ENCODE results near the gene TALDO1.
A peak's percentile ranks its signal among the peaks of the same experiment; 100 is the strongest.

The TALDO1 gene

DNA sequence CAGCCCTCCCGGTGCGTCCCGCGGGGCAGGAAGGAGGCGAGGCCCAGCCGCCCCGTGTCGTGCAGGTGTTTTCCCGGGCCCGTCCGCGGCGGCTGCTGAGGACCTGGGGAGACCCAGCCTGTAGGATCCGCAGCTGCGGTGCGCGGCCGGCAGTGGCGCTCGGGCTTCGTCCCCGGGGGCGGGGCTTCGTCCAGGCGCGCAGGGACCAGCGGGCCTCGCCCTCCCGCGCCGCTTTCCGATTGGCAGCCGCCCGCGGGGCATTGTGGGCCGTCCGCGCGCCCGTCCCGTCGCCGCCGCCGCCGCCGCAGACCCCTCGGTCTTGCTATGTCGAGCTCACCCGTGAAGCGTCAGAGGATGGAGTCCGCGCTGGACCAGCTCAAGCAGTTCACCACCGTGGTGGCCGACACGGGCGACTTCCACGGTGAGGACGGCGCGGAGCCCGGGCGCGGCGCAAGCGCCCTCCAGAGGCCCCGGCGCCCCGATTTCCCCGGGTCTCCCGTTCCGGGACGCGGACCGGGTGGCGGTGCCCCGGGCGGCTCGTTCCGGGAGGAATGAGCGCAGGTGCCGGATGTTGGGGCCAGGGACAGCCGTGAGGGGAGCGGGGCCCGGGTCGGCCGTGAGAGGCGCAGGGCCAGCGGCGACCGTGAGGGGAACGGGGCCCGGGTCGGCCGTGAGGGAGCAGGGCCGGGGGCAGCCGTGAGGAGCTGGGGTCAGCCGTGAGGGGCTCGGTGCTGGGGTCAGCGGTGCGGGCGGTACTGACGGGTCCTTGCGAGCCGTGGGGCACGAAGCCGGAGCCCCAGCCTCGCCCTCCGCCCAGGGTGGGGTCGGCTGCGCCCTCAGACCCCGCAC lies at the start of gene TALDO1:
TALDO1 (plus strand) TSS at position 307 of the 849 bp plus-strand sequence; CDS start at position 325, 18 bp downstream.
- Mint-ChIP-seq H3K27ac (peak within 1 kb of the TSS; percentile 84), H3K27me3 (ENCODE audit: low read depth) (no peaks in the 10 kb centered on the region), H3K9me3 (no peaks in the 10 kb centered on the region), H3K4me1 (ENCODE audit: low read depth) (peaks cover 17% of the 10 kb centered on the region), H3K4me3 (peak within 1 kb of the TSS; percentile 92), H3K36me3 (ENCODE audit: low read depth) (peaks cover 5% of the 10 kb centered on the region)
- DNase-seq (ENCODE audit: low spot score): peak; percentile 95

DNA sequence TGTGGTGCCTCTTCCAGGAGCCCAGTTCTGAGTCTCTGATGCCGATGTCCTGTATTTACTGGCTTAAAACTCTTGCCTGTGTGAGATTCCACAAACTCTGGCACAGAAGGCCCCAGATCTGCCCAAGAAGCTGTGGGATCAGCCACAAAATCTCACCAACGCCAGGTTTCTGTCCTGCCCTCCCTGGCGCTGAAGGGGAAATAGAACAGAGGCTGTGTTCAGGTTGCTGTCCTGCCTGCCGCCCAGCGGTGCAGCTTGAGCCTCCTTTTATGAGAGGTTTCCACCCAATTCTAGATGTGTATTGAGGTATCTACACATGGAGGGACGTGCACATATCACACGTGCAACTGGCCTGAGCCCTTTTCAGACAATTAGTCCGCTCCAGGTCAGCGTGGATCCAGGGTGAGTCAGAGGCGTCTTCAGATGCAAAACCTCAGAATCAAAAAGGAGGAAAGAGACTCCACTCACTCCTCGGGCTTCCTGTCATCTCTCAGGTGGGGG lies 49.4 kb upstream of the TALDO1 start:
- no peaks in the 10 kb centered on the region for H3K27me3 Mint-ChIP-seq (ENCODE audit: low read depth)
- no peaks in the 10 kb centered on the region for H3K9me3 Mint-ChIP-seq
- peaks cover 22% of the 10 kb centered on the region for H3K4me1 Mint-ChIP-seq (ENCODE audit: low read depth)
- peaks cover 17% of the 10 kb centered on the region for H3K36me3 Mint-ChIP-seq (ENCODE audit: low read depth)
- H3K4me3 Mint-ChIP-seq: peak overlapping the region; percentile 86
- H3K27ac Mint-ChIP-seq: peak overlapping the region; percentile 57
- DNase-seq (ENCODE audit: low spot score): no peak

DNA sequence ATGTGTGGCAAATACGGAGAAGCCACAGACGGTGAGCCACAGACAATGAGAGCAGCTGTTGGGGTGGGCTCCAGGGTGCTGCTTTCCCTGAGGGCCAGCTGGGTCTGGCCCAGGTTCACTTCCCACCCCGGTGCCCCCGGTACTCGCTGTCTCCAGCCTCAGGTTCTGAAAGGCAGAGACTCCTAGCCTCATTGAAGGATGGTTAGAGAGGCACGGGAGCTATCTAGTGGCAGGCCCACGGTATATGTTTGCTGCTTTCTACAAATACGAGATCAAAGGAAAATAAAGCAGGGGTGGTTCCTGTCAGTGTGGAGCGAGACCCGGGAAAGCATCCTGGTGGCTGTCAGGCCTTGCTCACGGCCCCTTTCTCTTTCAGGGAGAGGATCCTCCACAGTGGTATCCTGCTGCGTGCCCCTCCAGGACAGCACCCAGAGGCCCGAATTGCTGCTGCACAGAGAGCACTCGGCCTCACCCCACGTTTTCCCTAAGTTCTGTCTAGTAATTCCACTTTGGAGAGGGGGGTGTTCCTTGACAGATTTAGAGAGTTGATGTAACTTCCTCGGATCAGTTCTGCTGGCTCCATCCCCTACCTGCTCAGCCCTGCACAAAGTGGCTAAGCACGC lies 48.7 kb upstream of the TALDO1 start:
- Mint-ChIP-seq H3K4me1 (ENCODE audit: low read depth) (peaks cover 15% of the 10 kb centered on the region), H3K9me3 (no peaks in the 10 kb centered on the region), H3K27me3 (ENCODE audit: low read depth) (no peaks in the 10 kb centered on the region), H3K4me3 (no peak overlapping the region), H3K27ac (no peak overlapping the region), H3K36me3 (ENCODE audit: low read depth) (peaks cover 13% of the 10 kb centered on the region)
- DNase-seq (ENCODE audit: low spot score): no peak

DNA sequence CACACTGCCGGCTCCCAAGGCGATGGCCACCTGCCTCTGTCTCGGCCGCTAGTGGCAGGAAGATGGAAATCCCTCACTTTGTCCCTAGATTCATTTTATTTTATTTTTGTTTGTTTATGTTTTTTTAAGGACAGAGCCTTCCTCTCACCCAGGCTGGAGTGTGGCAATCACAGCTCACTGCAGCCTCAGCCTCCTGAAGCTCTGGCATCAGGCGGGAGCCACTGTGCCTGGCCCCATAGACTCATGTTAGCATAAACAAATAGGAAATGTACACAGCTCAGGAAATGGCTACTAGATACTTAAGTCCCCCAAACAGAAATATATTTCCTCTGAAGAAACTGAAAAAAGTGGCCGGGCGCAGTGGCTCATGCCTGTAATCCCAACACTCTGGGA lies 48.2 kb upstream of the TALDO1 start:
- Mint-ChIP-seq H3K27ac (no peak overlapping the region), H3K4me1 (ENCODE audit: low read depth) (peaks cover 14% of the 10 kb centered on the region), H3K27me3 (ENCODE audit: low read depth) (no peaks in the 10 kb centered on the region), H3K4me3 (no peak overlapping the region), H3K36me3 (ENCODE audit: low read depth) (peaks cover 14% of the 10 kb centered on the region), H3K9me3 (no peaks in the 10 kb centered on the region)
- no peak for DNase-seq (ENCODE audit: low spot score)

DNA sequence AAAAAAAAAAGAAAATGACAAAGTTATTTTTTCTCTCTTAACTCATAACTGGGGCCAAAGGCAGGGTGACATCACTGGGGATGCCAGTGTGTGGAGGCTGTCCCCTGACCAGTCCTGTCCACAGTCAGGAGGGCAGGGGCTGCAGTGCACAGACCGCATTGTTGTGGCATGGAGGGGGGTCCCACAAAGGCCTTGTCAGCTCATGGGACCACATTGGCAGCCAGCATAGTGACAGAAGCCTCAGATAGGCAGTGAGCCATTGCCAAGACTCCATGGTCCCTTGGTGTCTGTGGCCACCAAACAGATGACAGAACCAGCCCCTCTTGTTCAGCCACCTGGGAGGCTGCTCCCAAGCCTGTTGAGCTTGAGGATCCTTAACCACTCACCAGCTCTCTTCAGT lies 47.5 kb upstream of the TALDO1 start:
- no peak for DNase-seq (ENCODE audit: low spot score)
- peaks cover 14% of the 10 kb centered on the region for H3K4me1 Mint-ChIP-seq (ENCODE audit: low read depth)
- no peaks in the 10 kb centered on the region for H3K9me3 Mint-ChIP-seq
- peaks cover 14% of the 10 kb centered on the region for H3K36me3 Mint-ChIP-seq (ENCODE audit: low read depth)
- no peaks in the 10 kb centered on the region for H3K27me3 Mint-ChIP-seq (ENCODE audit: low read depth)
- H3K27ac Mint-ChIP-seq: no peak overlapping the region
- H3K4me3 Mint-ChIP-seq: no peak overlapping the region

DNA sequence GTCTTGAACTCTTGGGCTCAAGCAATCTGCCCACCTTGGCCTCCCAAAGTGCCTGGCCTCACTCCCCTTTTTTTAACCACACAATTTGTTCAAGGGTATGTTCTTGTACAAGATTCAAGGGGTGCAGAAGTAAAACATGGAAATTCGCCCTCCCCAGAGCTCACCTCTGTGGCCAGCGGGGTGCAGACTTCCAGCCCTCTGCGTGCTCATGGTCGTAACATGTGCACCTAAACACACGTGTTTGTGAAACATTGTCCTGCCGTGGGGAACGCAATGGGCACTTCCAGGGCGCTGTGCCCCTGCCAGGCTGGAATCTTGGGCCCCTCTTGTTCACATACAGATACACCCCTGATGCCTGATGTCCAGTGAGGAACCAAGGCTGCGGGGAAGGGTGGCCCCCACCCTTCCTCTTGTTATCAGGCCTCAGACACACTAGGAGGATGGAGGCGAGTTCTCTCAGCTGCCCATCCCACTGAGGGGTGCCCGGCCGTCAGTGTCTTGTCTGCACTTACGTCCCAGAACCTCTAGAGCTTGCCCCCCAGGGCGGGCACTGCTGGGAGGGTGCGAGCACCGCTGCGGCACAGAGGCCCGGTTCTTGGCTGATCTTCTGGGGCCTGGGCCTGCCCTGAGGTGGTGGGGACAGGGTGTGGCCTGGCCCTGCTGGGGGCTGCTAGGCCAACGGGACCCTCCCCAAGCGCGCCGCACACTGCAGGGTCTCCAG lies 45.4 kb upstream of the TALDO1 start:
- Mint-ChIP-seq H3K27me3 (ENCODE audit: low read depth) (peaks cover 5% of the 10 kb centered on the region), H3K27ac (no peak overlapping the region), H3K9me3 (no peaks in the 10 kb centered on the region), H3K4me3 (no peak overlapping the region), H3K36me3 (ENCODE audit: low read depth) (peaks cover 14% of the 10 kb centered on the region), H3K4me1 (ENCODE audit: low read depth) (peaks cover 11% of the 10 kb centered on the region)
- no peak for DNase-seq (ENCODE audit: low spot score)

DNA sequence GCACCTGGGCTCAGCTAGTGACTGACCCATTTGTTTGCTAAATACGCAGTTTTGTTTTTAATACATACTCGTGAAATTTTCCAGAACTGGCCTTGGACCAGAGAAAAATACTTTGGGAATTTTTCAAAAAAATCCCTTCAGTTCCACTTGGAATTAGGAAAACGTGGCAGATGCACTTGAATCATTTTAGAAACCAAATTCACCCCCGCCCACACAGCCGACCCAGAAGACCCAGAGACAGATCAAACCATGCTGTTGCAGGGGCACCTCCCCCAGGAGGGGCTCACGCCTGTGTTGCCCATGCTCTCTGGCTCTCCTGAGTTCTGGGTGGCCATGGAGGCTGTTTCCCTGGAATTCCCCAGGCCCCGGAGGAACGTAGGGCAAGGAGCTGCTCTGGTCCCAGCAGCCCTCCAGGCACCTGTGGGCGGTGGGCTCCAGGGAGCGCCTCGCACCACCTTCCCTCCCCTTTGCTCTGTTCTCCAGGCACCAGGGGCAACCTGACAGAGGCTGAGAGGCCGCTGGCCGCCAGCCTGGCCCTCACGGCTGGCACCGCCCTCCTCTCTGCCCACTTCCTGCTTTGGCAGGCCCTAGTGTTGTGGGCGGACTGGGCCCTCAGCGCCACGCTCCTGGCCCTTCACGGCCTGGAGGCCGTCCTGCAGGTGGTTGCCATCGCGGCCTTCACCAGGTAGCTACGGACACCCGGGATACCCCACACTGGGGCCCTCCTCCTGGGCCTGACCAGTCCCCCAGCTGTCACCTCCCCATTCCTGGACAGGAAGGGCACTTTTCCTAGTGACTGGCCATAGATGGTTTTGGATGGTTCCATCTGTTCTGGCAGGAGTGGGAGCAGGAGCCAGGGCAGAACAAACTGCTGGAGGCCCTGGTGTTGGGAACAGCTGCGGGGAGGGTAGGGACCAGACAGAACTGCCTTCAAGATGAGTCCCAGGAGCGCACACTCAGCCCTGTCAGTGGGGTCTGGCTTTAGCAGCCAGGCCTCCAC lies 44.5 kb upstream of the TALDO1 start:
- Mint-ChIP-seq H3K9me3 (no peaks in the 10 kb centered on the region), H3K27me3 (ENCODE audit: low read depth) (peaks cover 12% of the 10 kb centered on the region), H3K36me3 (ENCODE audit: low read depth) (peaks cover 14% of the 10 kb centered on the region), H3K27ac (no peak overlapping the region), H3K4me3 (no peak overlapping the region), H3K4me1 (ENCODE audit: low read depth) (peaks cover 5% of the 10 kb centered on the region)
- no peak for DNase-seq (ENCODE audit: low spot score)

DNA sequence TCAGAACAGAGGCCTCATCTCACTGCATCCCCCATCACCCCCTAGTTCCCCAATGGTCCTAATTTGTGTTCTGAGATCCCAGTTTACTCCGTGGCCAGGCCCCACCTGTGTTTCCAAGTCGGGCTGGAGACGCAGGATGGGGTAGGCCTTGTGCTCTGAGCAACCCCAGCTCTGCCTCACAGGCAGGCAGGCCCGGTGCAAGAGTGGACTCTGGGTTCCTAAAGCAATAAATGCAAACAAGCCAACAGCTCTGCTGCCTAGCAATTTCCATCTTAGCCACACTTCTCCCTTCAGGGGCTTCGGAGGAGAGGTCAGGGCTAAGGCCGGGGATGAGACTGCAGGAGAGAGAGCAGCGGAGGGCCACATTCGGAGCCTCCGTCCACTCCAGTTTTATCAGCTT lies 43.8 kb upstream of the TALDO1 start:
- Mint-ChIP-seq H3K27me3 (ENCODE audit: low read depth) (peaks cover 14% of the 10 kb centered on the region), H3K9me3 (no peaks in the 10 kb centered on the region), H3K27ac (no peak overlapping the region), H3K4me1 (ENCODE audit: low read depth) (no peaks in the 10 kb centered on the region), H3K4me3 (no peak overlapping the region), H3K36me3 (ENCODE audit: low read depth) (peaks cover 10% of the 10 kb centered on the region)
- DNase-seq (ENCODE audit: low spot score): no peak

DNA sequence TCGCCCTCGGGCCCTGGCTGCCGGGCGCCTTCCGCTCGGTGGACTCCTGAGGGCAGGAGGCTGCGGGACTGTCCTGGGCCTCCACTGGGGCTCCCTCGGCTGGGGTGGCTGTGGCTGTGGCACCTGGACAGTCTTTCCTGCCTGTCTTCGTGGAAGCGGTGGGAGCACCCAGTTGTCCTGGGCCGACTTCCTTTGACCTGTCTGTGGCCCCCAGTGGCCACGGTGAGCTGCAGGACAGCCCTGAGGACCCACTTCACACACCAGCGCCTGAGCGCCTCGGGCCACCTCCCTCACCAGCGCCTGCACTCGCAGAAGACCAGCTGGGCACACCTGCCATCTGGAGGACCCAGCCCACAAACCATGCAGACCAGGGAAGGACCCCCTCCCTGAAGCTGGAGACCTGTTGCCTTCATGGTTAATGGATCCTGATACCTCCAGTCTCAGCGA lies 43.0 kb upstream of the TALDO1 start:
- no peak overlapping the region for H3K4me3 Mint-ChIP-seq
- H3K36me3 Mint-ChIP-seq (ENCODE audit: low read depth): peaks cover 10% of the 10 kb centered on the region
- DNase-seq (ENCODE audit: low spot score): no peak
- peaks cover 14% of the 10 kb centered on the region for H3K27me3 Mint-ChIP-seq (ENCODE audit: low read depth)
- H3K27ac Mint-ChIP-seq: no peak overlapping the region
- H3K9me3 Mint-ChIP-seq: no peaks in the 10 kb centered on the region
- H3K4me1 Mint-ChIP-seq (ENCODE audit: low read depth): no peaks in the 10 kb centered on the region

DNA sequence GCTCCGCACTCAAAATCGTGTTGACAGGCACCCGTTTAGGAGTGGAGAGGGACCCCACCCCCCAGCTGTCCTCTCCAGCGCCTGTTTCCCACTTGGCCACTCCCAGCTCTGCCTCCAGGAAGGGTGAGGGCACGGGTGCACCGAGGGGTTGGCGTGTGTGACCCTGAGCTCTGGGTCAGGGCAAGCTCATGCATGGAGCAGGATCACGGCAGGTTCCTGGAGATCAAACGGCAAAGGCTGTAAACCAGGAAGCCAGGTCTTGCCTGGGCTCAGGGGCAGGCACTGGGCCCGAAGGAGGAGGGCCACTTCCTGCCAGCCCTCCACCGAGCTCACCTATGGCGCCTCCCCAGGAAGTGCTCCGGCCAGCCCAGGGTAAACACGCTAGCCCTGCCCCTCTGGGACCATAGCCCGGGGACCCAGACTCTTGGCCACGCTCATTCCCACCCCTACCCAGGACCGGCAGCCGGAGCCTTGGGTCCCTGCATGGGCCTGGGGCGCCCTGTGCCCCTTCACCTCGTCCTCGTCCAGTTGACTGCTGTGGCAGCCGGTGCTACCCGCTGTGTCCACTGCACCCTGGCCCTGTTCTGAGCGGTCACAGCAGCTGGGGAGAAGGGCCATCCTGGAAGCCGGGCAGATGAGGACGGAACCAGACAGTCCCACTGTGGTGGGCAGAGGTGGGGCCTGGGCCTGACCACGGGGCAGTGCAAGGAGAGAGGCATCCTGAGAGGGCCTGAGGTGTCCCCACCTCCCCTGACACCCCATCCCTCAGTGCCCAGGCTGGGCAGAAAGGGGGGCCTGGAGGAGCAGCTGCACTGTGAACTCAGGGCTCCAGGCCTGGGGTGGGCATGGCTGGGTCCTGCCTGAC lies 42.3 kb upstream of the TALDO1 start:
- Mint-ChIP-seq H3K27ac (no peak overlapping the region), H3K36me3 (ENCODE audit: low read depth) (peaks cover 10% of the 10 kb centered on the region), H3K27me3 (ENCODE audit: low read depth) (peaks cover 14% of the 10 kb centered on the region), H3K4me3 (no peak overlapping the region), H3K9me3 (no peaks in the 10 kb centered on the region), H3K4me1 (ENCODE audit: low read depth) (no peaks in the 10 kb centered on the region)
- no peak for DNase-seq (ENCODE audit: low spot score)

DNA sequence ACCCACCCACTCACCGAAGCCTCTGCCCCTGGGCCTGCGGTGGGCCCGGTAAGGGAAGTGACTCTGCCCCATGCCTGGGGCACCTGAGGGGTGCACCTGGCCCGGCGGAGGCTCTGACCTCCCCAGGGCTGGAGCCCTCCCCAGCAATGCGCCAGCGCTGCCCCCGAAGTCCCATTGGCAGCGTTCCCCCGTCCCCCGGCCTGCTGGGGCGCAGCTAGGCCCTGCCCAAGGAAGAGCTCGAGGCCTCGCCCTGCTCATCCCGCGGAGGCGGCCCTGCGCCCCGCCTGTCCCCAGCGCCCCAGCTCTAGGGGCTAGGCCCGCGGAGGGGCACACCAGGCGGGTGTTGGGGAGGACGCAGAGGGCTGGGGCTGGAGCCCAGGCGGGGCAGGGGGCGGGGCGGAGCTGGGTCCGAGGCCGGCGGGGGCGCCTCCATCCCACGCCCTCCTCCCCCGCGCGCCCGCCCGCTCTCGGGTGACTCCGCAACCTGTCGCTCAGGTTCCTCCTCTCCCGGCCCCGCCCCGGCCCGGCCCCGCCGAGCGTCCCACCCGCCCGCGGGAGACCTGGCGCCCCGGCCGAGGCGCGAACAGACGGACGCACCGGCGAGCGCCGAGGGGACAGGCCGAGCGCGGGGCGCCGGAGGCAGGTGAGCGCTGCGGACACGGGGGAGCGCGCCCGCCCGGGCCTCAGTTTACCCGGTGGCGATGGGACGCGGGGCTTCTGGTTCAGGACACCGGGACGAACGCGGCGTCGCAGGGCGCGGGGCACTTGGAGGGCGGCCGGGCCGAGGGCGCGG lies 41.4 kb upstream of the TALDO1 start, which contains the start of gene EPS8L2:
EPS8L2 (plus strand) TSS at position 586 of the 793 bp plus-strand sequence. CDS start 3,177 bp downstream, outside the sequence.
- no peak for DNase-seq (ENCODE audit: low spot score)
- Mint-ChIP-seq H3K4me3 (no peak within 1 kb of the TSS), H3K27ac (no peak within 1 kb of the TSS), H3K27me3 (ENCODE audit: low read depth) (peaks cover 14% of the 10 kb centered on the region), H3K9me3 (no peaks in the 10 kb centered on the region), H3K36me3 (ENCODE audit: low read depth) (peaks cover 6% of the 10 kb centered on the region), H3K4me1 (ENCODE audit: low read depth) (peaks cover 2% of the 10 kb centered on the region)
